DMS79 (cell line): ENCODE measurements around the gene COG5.
"Not testable (repeated sequence)": the region's sequence is repeated elsewhere in the genome, so short reads cannot be mapped to it uniquely, and the experiment has no call there.

Experiments
- DNase-seq: peaks from one replicate; lab custom pipeline; 2025; lab: John Stamatoyannopoulos, UW

COG5 gene

DNA sequence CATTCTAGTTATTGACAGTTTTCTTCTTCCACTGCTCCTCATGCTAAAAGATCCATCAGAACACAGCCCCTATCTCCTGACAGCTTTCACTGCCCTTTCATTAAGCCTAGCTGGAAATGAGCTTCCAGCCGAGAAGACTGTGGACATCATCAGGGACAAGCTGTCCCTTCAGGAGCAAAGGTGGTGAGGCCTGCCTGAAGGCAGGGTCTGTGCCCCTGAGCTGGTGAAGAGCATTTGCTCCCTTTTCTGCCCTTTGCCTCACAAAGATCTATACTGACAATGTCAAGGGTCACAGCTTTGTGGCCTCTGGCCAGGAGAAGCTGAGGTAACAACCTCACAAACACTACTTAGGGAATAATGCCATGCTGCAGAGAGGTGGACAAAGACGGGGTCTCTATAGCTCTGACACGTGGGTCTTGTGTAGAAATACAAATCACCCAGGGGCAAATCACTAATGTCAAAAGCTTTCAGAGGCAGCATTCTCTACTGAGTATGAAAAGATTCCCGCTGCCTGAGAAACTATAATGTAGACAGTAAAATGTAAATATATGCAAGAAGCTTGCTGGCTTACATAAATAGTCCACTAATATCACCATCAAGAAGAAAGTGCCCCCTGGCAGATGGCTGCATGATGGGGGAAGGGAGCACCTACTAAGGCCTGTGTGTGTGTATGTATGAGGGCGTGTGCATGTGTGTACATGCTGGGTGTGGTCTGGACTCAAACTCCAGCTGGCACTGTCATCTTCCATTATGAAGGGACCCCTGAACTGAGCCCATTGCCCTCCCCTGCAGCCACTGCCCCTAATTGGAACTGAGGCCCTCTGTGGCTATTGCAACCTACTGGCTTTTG is 339.1 kb downstream of the COG5 start:
- DNase-seq: no peak

DNA sequence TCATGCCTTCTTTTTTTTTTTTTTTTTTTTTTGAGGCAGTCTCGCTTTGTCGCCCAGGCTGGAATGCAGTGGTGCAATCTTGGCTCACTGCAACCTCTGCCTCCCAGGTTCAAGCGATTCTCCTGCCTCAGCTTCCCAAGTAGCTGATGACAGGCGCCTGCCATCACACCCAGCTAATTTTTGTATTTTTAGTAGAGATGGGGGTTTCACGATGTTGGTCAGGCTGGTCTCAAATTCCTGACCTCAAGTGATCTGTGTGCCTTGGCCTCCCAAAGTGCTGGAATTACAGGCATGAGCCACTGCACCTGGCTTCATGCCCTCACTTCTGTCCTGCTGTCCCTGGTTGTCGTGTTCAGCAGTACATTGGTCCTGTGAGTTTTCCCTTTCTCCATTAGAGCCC is 342.9 kb downstream of the COG5 start:
- not testable (repeated sequence) for DNase-seq

DNA sequence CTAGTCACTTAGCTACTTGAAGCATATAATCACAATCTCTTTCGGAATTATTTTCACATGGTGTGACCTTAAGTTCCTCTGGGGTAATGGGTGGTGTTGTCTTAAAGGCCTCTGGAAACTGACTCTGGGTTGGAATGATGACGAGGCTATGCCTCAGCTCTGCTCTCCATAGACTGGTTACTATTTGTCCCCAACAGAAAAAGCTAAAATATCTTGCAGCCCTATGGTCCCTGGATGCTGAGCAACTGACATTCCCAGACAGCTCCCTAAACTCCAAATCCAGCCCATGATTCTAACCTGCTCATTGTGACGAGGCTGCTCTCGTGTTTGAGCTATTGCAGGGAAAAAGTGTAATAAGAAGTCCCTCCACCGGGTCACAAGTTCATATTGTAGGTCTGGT is 343.4 kb downstream of the COG5 start:
- no peak for DNase-seq

DNA sequence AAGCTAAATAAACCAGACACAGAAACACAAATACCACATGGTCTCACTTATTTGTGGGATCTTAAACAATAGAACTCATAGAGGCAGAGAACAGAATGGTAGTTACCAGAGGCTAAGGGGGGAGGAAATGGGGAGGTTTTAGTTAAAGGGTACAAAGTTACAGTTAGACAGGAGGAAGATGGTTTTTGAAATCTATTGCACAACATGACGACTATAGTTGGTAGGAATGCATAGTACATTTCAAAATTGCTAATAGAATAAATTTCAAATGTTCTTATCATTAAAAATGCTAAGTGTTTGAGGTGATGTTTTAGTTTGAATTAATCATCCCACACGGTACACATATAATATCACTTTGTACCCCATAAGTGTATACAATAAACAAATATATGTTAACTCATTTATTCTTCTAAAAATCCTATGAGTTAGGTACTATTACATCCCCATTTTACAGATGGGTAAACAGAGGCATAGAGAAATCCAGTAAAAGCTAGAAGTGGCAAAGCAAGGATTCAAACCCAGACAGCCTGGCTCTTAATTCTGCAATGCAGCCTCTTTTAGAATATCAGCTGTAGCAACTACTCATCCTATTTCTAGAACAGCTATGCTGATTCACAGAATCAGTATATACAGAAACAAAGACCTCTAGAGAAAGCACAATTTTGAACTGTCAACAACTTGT is 344.0 kb downstream of the COG5 start:
- DNase-seq: no peak

DNA sequence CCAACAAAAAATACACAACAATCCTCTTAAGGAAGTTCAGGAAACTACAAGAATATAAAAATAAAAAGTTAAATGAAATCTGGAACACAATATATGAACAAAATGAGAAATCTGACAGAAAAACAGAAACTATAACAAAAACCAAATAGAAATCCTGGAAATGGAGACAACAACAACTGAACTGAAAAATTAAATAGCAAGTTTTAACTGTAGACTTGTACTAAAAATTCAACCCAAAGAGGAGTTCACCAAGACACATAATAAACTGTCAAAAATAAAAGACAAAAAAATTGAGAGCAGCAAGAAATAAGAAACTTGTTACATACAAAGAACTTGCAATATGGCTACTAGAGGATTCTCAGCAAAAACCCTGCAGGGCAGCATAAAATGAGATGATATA is 349.8 kb downstream of the COG5 start:
- no peak for DNase-seq

DNA sequence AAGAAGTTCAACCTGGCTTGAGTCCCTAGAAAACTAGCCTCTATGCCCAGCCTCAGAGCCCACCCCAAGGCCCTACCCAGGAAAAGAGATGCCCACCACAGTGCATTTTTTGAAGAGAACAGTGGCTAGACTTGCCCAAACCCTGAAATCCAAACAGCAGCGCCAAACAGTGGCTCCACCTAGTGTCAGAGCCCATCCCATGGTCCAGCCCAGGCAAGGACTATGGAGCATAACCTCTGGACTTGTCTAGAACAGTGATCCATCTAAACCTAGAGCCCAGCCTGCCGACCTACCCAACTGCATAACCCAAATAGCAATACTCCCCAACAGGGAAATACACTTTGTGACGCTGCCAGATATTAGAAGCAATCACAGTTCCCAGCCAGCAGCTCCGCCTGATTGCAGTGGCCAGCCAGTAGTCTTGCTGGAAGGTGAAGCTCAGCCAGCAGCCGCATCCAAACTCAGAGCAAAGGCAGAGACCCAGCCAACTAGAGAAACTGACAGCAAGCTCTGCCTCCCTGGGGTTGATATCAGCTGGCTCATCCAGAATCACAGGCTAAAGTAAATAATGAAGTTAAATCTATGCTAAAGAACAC is 350.4 kb downstream of the COG5 start:
- no peak for DNase-seq

DNA sequence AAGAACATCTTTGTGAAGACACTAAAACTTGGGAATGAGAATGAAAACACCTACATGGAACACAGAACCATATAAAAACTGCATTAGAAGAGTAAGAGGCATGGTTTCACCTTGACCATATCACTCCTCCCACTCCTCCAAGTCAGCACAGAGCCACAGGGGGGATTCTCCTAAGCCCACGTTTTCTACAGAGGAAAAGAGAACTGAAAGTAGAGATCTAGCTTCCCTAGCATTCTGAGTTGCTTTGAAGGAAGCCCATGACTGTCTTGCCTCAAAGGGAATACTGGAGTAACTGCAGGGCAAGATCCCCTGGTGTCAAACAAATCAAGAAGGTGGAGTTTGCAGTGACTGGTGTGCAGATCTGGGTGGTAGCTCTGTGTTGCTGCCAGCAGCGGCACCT is 351.0 kb downstream of the COG5 start:
- no peak for DNase-seq

DNA sequence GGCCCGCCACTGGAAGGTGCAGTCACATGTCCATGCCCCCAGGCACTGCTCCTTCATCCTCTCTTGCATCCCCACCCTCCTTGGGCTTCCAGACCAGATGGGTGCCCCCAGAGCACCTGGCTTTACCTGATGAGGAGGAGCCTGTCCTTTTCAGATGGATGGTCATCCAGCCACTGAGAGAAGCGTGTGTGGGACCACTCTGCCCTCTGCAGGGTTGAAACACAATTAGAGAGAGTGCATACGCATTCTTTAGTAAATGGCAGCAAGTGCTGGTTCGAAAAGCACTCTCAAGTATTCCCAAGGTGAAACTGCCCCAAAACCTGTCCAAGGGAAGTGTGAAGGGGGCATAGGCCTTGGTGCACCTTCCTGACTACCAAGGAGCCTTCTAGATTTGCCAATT is 353.3 kb downstream of the COG5 start:
- DNase-seq: no peak

DNA sequence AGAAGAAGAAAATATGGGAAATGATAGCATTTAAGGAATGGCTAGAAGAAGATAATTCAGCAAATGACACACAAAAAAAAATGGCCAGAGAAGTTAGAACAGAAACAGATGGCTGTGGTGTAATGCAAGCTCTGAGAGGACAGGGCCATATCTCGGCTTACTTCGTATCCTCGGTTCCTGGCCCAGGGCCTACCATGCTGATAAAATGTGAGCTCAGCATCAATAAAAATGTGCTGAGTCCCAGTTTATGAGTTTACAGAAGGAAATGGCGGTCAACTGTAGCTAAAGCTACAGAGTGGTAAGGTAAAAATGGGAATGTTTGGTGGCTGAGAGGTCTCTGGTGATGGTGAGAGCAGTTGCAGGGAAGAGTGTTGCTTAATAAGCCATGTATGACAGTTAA is 354.2 kb downstream of the COG5 start:
- no peak for DNase-seq

DNA sequence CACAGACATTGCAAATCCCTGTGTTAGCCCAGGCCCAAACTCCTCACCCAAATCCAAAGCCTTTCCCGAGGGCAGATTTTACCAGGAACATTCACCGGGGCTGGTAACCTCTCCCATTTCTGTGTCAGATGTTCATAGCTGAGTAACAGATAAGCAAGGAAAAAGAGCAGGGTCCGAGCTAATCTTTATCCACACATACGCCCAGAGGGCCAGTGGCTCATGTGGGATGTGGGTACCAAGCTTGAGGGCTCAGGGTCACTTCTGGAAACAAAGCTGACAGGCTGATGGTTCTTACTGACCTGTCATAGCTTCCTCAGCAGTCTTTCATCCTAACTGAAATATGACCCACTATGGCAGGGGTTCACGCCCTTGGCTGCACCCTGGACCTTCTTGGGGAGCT is 355.2 kb downstream of the COG5 start:
- no peak for DNase-seq

DNA sequence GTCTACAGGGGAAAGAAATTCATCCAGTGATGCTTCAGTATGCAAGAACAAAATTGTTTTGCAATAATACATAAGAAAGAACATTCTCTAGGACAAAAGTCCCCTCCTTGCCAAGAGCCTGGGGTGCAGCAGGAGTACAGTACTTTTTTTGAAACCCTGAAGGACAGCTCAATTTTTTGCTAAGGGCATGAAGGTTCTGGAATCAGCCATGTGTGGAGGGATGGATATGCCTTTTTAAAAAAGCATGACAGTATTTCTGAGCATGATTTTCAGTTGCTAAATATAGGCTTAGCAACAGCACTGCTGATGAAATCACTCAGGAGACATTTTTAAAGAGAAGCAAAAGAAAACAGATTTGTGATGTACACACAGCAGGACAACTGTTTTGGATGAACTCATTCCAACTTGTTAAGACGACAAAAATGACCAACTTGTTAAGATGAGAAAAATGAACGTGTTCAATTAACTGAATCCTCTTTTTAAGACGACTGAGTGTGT is 355.6 kb downstream of the COG5 start:
- no peak for DNase-seq

DNA sequence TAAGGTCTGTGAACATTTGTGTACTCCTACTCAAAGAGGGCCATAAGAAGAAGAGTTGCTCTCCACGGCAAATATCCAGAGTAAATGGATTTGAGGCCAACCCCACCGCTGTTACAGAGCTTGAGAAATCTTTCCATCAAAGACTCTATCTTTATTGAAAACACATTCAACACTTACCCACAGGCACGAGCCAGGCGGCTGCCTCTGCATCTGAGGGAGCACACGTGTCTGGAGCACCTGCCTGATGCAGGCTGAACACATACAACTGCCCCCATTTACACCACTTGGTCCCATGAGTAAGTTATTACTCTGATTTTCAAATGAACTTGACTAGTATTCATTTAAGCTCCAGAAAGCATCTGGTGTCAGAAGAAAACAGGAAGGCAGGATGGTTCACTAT is 356.3 kb downstream of the COG5 start:
- no peak for DNase-seq

DNA sequence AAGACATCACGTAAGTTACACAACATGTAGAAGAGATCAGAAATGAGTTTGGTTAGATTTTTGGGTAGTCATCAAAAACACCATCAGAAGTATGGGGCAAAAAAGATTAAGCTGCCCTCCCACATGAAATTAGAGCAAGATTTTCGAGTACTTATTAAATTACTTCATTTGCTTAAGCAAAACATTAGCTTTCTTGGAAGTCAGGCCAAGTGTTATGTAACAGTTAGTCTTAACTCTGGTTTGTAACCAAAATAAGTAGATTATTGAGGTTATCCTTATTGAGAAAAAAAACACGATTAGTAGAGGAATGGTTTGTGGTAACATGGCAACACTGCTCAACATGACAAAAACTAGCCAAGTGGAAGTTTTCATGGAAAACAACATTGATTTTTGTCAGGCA is 357.0 kb downstream of the COG5 start:
- DNase-seq: no peak

DNA sequence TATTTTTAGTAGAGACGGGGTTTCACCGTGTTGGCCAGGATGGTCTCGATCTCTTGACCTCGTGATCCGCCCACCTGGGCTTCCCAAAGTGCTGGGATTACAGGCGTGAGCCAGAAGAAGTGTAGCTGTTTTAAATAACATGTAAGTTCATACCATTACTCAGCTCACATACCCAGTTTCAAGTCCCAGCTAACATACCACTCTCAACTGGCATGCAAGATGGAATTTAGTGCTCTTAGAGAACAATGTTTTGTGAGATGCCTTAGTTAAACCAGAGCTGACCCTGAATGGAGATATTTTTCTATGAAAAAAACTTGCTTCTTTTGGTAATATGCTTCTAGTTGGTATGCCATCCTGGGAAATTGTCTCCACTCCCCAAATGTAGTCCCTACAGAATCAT is 357.6 kb downstream of the COG5 start:
- DNase-seq: no peak

DNA sequence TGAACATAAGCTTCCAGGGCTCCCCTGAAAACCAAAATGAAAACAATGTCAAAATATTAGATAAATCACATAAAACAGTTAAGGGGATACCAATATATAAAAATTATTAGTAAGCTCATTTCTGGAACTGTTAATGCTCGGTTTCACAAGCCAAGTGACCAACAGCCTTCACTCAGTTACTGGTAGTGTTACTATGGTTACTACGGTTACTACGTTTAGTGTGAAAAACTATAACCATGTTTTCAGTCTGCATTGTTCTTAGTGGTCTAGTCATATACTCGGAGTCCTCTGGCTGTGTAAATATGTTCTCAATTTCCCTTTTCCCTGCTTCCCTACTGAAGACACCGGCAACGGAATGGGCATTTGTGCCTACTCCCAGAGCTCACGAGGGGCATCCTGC is 360.1 kb downstream of the COG5 start:
- DNase-seq: no peak

DNA sequence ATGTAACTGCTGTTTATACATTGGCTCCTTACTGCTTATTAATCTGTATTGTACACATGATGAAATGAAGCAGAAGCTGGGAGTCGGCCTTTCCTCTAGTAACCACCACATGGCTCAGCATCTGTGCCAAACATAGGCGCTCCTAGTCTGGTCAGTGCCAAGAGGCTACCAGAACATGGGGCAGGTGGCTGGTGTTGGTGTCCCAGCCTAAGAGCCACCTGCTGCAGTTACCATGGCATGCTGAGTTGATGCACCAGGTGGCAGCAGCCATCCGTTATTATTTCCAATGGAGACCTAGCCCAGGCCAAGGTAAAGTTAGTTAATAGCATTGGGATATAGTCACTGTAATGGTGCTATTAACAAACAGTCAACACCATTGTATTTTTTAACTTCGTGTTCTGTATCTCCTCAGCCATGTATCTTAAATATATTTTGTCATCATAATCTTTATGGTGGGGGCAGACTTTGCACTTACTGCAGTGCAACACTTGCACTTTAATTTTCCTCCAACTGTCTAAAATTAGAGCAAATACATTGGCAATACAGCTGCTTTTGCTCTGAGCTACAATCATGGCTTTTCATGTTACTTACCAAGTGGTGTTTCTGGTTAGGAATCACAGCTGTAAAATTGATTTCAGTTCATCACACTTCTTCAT is 361.8 kb downstream of the COG5 start:
- DNase-seq: no peak

DNA sequence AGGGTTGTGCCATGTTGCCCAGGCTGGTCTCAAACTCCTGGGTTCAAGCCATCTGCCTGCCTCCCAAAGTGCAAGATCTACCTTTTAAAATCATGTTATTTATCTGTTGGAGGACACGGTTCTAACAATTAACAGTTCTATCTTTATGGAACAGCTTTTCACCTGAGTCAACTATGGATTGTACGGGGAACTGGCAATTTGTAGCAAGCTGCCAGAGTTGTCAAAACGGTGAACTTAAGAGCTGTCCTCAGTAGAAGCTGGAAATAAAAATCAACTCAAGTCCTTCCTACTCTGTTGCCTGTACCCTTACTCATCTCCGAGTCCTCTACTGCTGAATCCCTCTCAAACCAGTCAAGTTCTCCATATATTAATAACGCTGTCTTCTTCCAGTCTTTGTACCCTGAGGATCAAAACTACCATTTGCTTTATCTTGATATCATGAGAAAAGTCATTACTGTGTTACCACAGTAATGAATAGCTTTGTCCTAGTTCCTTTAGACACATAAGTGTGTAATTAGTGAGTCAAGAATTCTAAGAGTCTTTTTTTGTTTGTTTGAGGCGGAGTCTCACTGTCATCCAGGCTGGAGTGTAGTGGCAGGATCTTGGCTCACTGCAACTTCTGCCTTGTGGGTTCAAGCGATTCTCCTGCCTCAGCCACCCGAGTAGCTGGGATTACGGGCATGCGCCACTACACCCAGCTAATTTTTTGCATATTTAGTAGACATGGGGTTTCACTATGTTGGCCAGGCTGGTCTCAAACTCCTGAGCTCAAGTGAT is 366.7 kb downstream of the COG5 start:
- no peak for DNase-seq

DNA sequence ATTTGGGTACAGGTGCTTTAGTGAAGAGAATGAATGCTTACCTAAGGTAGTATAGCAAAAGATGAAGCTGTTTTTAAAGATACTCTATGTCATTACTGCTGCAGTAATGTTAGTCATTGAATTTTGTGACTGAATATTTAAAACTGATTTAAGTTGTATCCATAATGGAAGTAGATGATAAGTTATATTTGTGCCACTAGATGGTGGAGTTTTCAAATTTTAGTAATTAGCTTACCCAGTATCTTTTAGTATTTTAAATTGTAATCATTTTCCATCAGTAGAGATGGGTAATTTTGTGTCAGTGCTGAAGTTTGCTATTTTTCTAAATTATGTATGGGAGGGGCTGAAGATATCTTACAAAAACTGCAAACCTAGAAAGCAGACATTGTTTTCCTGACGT is 369.7 kb downstream of the COG5 start:
- DNase-seq: no peak

DNA sequence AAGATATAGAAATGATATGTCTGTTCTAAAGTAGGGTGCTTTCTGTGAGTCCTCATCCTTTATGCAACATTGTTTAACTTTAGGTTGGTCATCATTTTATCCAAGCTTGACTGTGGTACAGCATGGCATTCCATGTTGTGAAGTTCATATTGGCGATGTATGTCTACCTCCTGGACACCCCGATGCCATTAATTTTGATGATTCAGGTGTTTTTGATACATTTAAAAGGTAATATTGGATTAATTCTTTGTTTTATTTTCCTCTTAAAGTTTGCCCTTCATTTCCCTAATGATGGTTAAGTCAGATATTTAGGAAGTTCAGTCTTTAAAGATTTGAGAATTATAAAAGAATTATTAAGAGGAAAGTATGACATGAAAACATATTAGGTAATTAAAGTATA is 373.6 kb downstream of the COG5 start:
- DNase-seq: no peak

DNA sequence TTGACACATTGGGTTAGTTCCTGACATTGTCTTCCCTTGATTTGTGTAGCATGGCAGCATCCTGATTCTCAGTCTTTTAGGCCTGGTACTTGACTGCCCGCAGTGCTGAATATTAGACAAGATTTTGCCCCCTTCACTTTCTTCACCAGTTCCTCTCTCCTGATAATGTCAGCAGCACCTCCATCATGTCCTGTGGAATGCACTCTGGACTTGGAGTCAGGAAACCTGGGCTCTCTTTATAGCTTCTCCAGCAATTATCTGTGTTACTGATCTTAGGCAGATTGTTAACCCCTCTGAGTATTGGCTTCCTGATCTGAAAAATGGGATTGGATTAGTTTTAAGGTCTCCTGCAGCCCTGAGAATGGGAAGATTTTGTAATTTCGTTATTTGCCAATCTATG is 375.9 kb downstream of the COG5 start:
- no peak for DNase-seq

DNA sequence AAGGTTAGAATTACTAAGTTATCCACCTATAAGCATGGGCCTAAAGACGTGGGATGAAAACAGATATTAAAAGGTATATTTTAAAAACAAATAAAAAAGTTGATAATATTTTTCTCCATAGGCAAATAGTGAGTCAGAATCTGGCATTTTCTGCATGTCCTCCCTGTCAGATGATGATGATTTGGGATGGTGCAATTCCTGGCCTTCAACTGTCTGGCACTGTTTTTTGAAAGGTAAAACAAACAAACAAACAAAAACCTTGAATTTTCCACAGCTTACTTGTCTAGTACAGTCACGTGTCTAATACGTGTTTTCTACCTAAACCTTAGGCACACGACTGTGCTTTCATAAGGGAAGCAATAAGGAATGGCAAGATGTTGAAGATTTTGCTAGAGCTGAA is 377.5 kb downstream of the COG5 start:
- no peak for DNase-seq

DNA sequence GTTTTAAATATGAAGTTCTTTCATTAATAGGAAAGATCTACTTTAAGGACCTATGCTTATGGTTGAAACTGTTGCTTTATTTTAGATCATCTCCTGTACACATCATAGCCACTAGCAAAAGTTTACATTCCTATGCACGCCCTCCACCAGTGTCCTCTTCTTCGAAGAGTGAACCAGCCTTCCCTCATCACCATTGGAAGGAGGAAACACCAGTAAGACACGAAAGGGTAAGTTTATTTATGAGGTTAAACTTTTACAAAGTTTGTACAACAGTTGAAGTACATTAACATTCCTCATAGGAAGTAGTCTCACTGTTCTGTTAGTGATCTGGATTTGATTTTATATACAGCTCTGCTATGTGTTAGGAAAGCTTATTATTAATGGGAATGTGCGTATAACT is 378.0 kb downstream of the COG5 start:
- no peak for DNase-seq
